Astrocyte (in vitro differentiated cells and primary cell): ENCODE results near the gene ST6GALNAC6.

ENCODE experiments used
- CTCF ChIP-seq: IDR thresholded peaks from 2 replicates; pipeline ENCODE4 v1.5.1; 2011; ENCODE audit warnings: low read depth, mild to moderate bottlenecking, inconsistent platforms, low read length, moderate library complexity; ENCODE audit not compliant: insufficient read depth
- EZH2 ChIP-seq: IDR thresholded peaks from 2 replicates; pipeline ENCODE4 v1.6.1; 2012; ENCODE audit warnings: mild to moderate bottlenecking, low read length, inconsistent platforms; ENCODE audit not compliant: insufficient read depth

- TF ChIP-seq CTCF, result no peak
- no peak for TF ChIP-seq EZH2
Observed at GRCh38 chr9:127945338-127945737, 45.9 kb upstream of the ST6GALNAC6 start.
